ENCODE results near the gene WNT10A.

DNA sequence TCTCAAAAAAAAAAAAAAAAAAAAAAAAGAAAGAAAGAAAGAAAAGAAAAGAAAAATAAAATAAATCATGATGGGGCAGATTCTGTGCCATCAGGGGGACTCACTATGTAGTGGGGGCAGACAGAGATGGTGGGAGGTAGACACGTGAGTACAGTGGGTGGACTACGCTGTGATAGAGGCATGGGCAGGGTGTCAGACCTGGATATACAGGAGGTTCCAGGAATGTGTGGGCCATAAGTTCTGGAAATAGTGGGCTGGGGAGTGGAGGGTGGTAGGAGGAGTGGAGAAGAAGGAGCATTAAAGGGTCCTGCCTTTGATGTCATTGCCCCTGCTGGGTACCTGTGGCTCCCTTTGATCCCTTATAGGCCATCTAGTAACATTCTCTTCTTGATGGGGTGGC is 29.9 kb upstream of the WNT10A start:
- TF ChIP-seq, protein P1, sequence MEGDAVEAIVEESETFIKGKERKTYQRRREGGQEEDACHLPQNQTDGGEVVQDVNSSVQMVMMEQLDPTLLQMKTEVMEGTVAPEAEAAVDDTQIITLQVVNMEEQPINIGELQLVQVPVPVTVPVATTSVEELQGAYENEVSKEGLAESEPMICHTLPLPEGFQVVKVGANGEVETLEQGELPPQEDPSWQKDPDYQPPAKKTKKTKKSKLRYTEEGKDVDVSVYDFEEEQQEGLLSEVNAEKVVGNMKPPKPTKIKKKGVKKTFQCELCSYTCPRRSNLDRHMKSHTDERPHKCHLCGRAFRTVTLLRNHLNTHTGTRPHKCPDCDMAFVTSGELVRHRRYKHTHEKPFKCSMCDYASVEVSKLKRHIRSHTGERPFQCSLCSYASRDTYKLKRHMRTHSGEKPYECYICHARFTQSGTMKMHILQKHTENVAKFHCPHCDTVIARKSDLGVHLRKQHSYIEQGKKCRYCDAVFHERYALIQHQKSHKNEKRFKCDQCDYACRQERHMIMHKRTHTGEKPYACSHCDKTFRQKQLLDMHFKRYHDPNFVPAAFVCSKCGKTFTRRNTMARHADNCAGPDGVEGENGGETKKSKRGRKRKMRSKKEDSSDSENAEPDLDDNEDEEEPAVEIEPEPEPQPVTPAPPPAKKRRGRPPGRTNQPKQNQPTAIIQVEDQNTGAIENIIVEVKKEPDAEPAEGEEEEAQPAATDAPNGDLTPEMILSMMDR (IDR thresholded peaks at IDR 0.05), result no peak
- TF ChIP-seq POLR2A (IDR thresholded peaks at IDR 0.05) (no peak), POLR2AphosphoS5 (IDR thresholded peaks at IDR 0.05; ENCODE audit: insufficient read depth in 1 of 2, low read depth in 1 of 2) (no peak)

All from vagina (tissue), 2 donors.